Right lobe of liver (tissue), 6 donors: ENCODE data around the gene CIAPIN1. TPM values are rescaled to one million over a fixed set of nuclear protein-coding genes. Genes with fewer than 3 reads are reported as not detected.

Source experiments
- ATAC-seq, 4 donors: fragments of 200-7000 bp; cut with Tn5 transposase; one replicate each; pipeline ENCODE4 v1.9.1; 2020; ENCODE audit warnings: mild to moderate bottlenecking in 4 of 4, moderate library complexity in 4 of 4
- DNase-seq, 3 donors: peaks; one replicate each; pipeline ENCODE4 v3.0.0-alpha.2; 2020
- H3K27ac ChIP-seq, 3 donors: fragments of 200-600 bp; one replicate each; pipeline ENCODE4 v1.8.0; 2022
- H3K27me3 ChIP-seq, 2 donors: fragments of 200-600 bp; one replicate each; pipeline ENCODE4 v1.8.0; 2022
- H3K36me3 ChIP-seq, 4 donors: fragments of 200-600 bp; sonication (generic) in 1 of 4; one replicate each; pipeline versions ENCODE4 v1.5.1 to v1.8.0; 2017 to 2022; ENCODE audit warnings: control low read depth in 1 of 4
- H3K4me1 ChIP-seq, 4 donors: fragments of 200-600 bp; sonication (generic) in 1 of 4; one replicate each; pipeline versions ENCODE4 v1.5.1 to v1.8.0; 2017 to 2022; ENCODE audit warnings: control low read depth in 1 of 4
- H3K4me3 ChIP-seq, 3 donors: fragments of 200-600 bp; one replicate each; pipeline ENCODE4 v1.8.0; 2022
- H3K9me3 ChIP-seq, 4 donors: fragments of 200-600 bp; sonication (generic) in 1 of 4; one replicate each; pipeline versions ENCODE4 v1.5.1 to v1.8.0; 2017 to 2022; ENCODE audit warnings: control low read depth in 1 of 4
- CTCF ChIP-seq, 4 donors: fragments of 200-600 bp in 3 of 4; fragments of 450-650 bp in 1 of 4; IDR thresholded peaks; one replicate each; pipeline versions ENCODE4 v1.5.1 to v1.8.0; 2016 to 2022; ENCODE audit warnings: antibody characterized with exemption in 4 of 4, mild to moderate bottlenecking in 2 of 4
- POLR2A ChIP-seq: fragments of 450-650 bp; IDR thresholded peaks from one replicate; pipeline ENCODE4 v1.6.1; 2017; ENCODE audit warnings: antibody characterized with exemption, mild to moderate bottlenecking
- WGBS: methylation state at CpG from one replicate; pipeline ENCODE4 v1.1.6; 2018; ENCODE audit warnings: low coverage, low lambda C conversion rate; ENCODE audit not compliant: insufficient coverage; ENCODE audit errors: missing lambda C conversion rate; 5-methylcytosine and 5-hydroxymethylcytosine counted together
- intact Hi-C, 2 donors: fragments of 100-400 bp; cut with DNase I; formaldehyde crosslinking; loops; one replicate each; pipeline versions ENCODE4 v1.11.2 to v1.14.1; 2022
- total RNA-seq, 6 experiments: library from RNA; depleted of rRNA in 2 of 6; stranded (reverse); fragments of >200 nt in 2 of 6; fragmentation: NEBNext Ultra II Directional in 3 of 6; extraction: Animal tissue kit (Norgen Biotek cat#: 25700) in 3 of 6; gene quantifications; one replicate each; pipeline versions ENCODE4 v1.1.0 to v1.2.4, GENCODE V29; 2016 to 2023
- donor health status: DM: no; HTN: yes; CAD: no.
- donor health status: DM: no; HTN: no; CAD: no.
- donor health status: DM: no; HTN: no; CAD: no.
- donor health status: DM: no; HTN: yes; CAD: no.
- donor health status: DM: no; HTN: yes; CAD: no.

The CIAPIN1 gene
- total RNA-seq, 6 experiments from 2014 or later, result 23.3 to 27.4 (median 23.9) TPM

- Histone ChIP-seq H3K4me3 (no peak overlapping the region), H3K36me3 (peaks cover 0 to 52% (median 30%) of the 10 kb centered on the region in 4 donors)
Observed at GRCh38 chr16:57472665-57473060, 25.5 kb upstream of the CIAPIN1 start.

GRCh38 chr16:57471852-57472664 is 24.9 kb upstream of the CIAPIN1 start:
- no peaks in the 10 kb centered on the region for H3K9me3 ChIP-seq
- H3K36me3 ChIP-seq, result peaks cover 0 to 53% (median 32%) of the 10 kb centered on the region in 4 donors
- ATAC-seq, result peak; percentile 83 to 90 (median 85)
- peak; percentile 84 to 89 (median 89) for DNase-seq
- H3K27ac ChIP-seq, result peak overlapping the region; percentile 48 to 84 (median 53)
- WGBS, result 12% methylated on average over 8 of the region's 10 CpGs
- peaks cover 0 to 47% (median 21%) of the 10 kb centered on the region in 4 donors for H3K4me1 ChIP-seq
- intact Hi-C loops, result no loop called here
- H3K27me3 ChIP-seq, result no peaks in the 10 kb centered on the region
- TF ChIP-seq POLR2A, result no peak
- TF ChIP-seq CTCF (IDR thresholded peaks at IDR 0.05), result no peak
- no peak overlapping the region for H3K4me3 ChIP-seq

More at GRCh38 chr16:57472665-57473060, 25.5 kb upstream of the CIAPIN1 start:
- WGBS, result 31% methylated on average over 2 of the region's 4 CpGs
- TF ChIP-seq CTCF (IDR thresholded peaks at IDR 0.05) (no peak), POLR2A (no peak)
- ATAC-seq (peak in 2 of 4 donors; percentile 1 to 2), DNase-seq (no peak)
- intact Hi-C loops, result no loop called here
- Histone ChIP-seq H3K27me3 (no peaks in the 10 kb centered on the region), H3K4me1 (peaks cover 0 to 53% (median 21%) of the 10 kb centered on the region in 4 donors), H3K9me3 (no peaks in the 10 kb centered on the region), H3K27ac (peak overlapping the region; percentile 48 to 84 (median 53))

- Histone ChIP-seq H3K9me3 (no peaks in the 10 kb centered on the region), H3K4me1 (peaks cover 0 to 38% (median 21%) of the 10 kb centered on the region in 4 donors), H3K4me3 (no peak overlapping the region), H3K36me3 (peaks cover 0 to 56% (median 33%) of the 10 kb centered on the region in 4 donors), H3K27me3 (no peaks in the 10 kb centered on the region), H3K27ac (peak overlapping the region; percentile 48 to 84 (median 53))
- ATAC-seq (peak; percentile 24 to 59 (median 43)), DNase-seq (no peak)
- whole genome bisulfite sequencing, result 50% methylated on average over 1 of the region's 1 CpG
- intact Hi-C loops, result no loop called here
- TF ChIP-seq POLR2A (no peak), CTCF (IDR thresholded peaks at IDR 0.05) (no peak)
Observed at GRCh38 chr16:57471209-57471608, 24.0 kb upstream of the CIAPIN1 start.

- peak; percentile 31 to 48 (median 46) for ATAC-seq
- no peak overlapping the region for H3K4me3 ChIP-seq
- DNase-seq, result peak in 1 of 3 donors; percentile 81
- H3K27me3 ChIP-seq, result no peaks in the 10 kb centered on the region
- peak overlapping the region; percentile 48 to 84 (median 53) for H3K27ac ChIP-seq
- 25% methylated on average over 5 of the region's 6 CpGs for WGBS
- peaks cover 0 to 61% (median 35%) of the 10 kb centered on the region in 4 donors for H3K36me3 ChIP-seq
- H3K9me3 ChIP-seq, result no peaks in the 10 kb centered on the region
- TF ChIP-seq POLR2A (no peak), CTCF (IDR thresholded peaks at IDR 0.05) (no peak)
- H3K4me1 ChIP-seq, result peaks cover 0 to 38% (median 21%) of the 10 kb centered on the region in 4 donors
- intact Hi-C loops, result no loop called here
Observed at GRCh38 chr16:57470711-57471110, 23.5 kb upstream of the CIAPIN1 start.
